Fibroblast of pulmonary artery (primary cell): ENCODE results near the gene HLA-E.
"Not testable (repeated sequence)": the region's sequence is repeated elsewhere in the genome, so short reads cannot be mapped to it uniquely, and the experiment has no call there.

Experiments used
- DNase-seq: peaks from one replicate; pipeline ENCODE4 v3.0.0-alpha.2; 2010; ENCODE audit warnings: low read depth
- H3K4me3 ChIP-seq: replicated peaks from 2 replicates; pipeline ENCODE4 v1.5.1; 2011; ENCODE audit warnings: low read depth, mild to moderate bottlenecking, control low read depth, low read length, moderate library complexity
- TF ChIP-seq, protein P1 (sequence below): IDR thresholded peaks from 2 replicates; pipeline ENCODE4 v1.5.1; 2011; ENCODE audit warnings: mild to moderate bottlenecking, control low read depth, low read length, inconsistent platforms; ENCODE audit errors: missing control alignments

The HLA-E gene

DNA sequence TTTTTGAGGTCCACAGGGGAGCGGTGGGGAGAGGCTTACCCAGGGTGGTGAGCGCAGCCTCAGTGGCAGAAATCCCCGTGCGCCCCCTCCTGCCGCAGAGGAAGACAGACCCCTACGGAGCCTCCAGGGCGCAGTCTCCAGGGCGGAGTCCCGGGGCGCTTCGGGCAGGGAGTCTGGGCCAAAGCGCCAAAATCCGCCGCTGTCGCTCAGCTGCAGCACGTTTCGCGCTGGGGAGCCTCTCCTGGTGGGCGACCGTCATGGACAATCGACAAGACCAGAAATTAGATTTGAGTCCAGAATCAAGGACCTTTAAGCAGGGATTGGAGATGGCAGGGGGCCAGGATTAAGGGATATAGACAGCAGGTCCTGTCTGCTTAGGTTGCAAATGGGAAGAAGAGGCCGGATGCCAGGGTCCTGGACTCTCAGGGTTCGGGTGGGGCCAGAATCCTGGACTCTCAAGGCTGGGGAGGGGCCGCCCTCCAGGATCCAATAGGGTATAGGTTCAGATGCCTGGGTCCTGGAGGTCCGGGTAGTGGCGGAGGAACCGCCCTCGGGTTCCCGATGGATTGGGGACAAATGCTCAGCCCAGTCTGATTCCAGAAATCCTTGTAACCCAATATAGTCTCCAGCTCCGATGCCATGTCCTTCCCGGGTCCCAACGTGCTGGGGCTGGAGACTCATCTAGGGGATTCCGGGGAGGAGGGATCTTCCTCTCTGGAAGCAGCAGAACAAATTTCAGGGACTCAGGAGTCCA is 7.9 kb upstream of the HLA-E start:
- no peak for DNase-seq
- H3K4me3 ChIP-seq: no peak overlapping the region
- TF ChIP-seq, protein P1, sequence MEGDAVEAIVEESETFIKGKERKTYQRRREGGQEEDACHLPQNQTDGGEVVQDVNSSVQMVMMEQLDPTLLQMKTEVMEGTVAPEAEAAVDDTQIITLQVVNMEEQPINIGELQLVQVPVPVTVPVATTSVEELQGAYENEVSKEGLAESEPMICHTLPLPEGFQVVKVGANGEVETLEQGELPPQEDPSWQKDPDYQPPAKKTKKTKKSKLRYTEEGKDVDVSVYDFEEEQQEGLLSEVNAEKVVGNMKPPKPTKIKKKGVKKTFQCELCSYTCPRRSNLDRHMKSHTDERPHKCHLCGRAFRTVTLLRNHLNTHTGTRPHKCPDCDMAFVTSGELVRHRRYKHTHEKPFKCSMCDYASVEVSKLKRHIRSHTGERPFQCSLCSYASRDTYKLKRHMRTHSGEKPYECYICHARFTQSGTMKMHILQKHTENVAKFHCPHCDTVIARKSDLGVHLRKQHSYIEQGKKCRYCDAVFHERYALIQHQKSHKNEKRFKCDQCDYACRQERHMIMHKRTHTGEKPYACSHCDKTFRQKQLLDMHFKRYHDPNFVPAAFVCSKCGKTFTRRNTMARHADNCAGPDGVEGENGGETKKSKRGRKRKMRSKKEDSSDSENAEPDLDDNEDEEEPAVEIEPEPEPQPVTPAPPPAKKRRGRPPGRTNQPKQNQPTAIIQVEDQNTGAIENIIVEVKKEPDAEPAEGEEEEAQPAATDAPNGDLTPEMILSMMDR: no peak

DNA sequence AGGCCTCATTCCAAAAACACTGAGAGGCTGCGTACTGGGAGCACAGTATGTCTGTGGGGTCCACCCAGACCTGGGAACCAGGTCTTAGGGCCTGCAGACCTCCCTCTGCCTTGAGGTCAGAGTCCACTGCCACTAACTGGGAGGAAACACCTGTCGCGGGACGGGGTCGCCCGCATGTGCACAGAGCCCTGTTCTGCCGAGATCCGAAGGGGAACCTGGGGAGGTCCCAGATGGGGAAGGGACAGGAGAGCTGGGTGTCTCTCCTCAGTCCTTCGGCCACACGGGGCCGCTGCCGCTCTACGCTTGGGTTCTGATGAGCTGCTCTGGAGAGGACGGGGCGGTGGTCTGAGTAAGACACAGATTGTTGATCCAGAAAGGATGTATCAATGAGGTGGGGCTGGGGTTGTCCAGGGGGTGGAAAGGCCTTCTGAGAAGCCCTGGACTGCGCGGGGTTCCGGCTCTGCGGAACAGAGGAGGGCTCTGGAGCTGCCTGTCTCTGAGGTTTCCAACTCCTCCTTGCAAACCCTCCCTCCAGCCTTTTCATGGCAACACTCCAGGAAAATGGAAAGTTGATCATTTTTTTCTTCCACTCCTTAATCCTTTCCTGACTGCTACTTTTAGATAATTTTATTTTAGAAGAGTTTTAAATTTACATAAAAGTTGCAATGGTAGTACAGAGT is 7.2 kb upstream of the HLA-E start:
- peak; percentile 74 for DNase-seq

DNA sequence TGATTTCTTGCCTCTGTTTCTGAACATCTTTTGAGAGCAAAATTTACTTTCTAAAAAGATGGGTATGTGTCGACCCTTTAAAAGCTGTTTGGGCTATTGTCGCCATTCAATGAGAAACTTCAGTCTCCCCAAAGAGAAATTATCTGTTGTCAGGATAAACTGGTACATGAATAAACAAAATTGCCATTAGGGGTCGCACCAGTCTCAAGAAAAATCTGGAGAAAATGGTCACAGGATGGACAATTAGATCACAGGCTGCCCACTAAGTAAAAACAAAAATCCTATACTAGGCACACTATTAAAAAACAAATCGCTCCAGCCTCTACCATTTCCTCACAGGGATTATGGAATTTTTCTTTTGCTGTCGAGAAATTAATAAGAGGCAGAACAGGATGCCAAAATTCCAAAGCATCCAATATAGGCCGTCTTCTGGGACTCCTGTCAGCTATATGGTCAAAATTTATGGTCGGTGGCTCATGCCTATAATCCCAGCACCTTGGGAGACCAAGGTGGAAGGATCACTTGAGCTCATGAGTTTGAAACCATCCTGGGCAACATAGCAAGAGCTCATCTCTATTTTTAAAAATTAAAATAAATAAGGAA is 5.5 kb upstream of the HLA-E start:
- peak; percentile 88 for DNase-seq
- TF ChIP-seq, protein P1: peak; percentile 60
- H3K4me3 ChIP-seq: no peak overlapping the region

More for the DNA sequence above, 7.2 kb upstream of the HLA-E start:
- TF ChIP-seq, protein P1: peak; percentile 79
- H3K4me3 ChIP-seq: not testable (repeated sequence)

DNA sequence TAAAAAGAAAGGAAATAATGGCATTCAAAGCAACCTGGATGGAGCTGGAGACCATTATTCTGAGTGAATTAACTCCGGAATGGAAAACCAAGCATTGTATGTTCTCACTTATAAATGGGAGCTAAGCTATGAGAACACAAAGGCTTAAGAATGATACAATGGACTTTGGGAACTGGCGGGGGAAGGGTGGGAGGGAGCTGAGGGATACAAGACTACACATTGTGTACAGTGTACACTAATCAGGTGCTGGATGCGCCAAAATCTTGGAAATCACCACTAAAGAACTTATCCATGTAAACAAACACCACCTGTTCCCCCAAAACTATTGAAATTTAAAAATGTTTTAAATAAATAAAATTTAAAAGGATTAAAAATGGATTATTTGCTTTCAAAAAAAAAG is 4.1 kb upstream of the HLA-E start:
- H3K4me3 ChIP-seq: no peak overlapping the region
- TF ChIP-seq, protein P1: no peak
- DNase-seq: no peak

DNA sequence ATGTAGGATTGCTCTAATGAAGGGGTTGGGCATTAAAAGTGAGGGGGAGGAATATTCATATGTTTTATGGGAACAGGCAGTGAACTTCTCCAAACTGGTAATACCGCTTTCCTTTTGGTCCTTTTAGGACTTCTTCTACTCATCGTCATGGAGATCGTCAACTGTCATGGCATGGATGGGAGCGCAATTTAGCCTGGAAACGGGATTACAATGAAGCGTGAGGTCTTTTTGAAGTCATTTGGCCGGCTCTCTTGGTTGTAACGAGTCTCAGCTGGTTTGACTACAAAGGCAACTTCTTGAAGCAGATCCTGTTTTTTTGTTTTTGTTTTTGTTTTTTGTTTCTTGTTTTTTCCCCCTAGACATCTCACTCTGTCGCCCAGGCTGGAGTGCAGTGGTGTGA is 1.4 kb upstream of the HLA-E start:
- no peak for DNase-seq
- no peak overlapping the region for H3K4me3 ChIP-seq

DNA sequence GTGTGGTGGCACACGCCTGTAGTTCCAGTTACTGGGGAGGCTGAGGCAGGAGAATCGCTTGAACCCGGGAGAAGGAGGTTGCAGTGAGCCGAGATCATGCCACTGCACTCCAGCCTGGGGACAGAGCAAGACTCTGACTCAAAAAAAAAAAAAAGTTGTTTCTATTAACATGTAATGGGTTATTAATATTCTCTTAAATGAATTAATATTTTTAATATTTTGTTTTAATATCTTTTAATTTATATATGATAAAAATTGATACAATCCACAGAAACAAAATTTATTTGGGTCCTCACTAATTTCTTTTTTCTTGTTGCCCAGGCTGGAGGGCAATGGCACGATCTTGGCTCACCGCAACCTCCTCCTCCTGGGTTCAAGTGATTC is 620 bp upstream of the HLA-E start:
- peak overlapping the region; percentile 98 for H3K4me3 ChIP-seq

More for the DNA sequence above, 1.4 kb upstream of the HLA-E start:
- TF ChIP-seq, protein P1: no peak

More for the DNA sequence above, 620 bp upstream of the HLA-E start:
- DNase-seq: not testable (repeated sequence)
